GM23338 (cell line): ENCODE measurements around the gene LNPEP. TPM values are rescaled to one million over a fixed set of nuclear protein-coding genes. Genes with fewer than 3 reads are reported as not detected.

ENCODE experiments used
- ATAC-seq: fragments of 200-7000 bp; cut with Tn5 transposase; 3 replicates; pipeline ENCODE4 v1.9.1; 2020
- DNase-seq: peaks from one replicate; pipeline ENCODE4 v3.0.0-alpha.2; 2015; ENCODE audit warnings: low spot score
- H2AFZ ChIP-seq: fragments of 200-600 bp; sonication (generic); 2 replicates; pipeline ENCODE4 v1.8.0; 2016; ENCODE audit warnings: antibody characterized with exemption, mild to moderate bottlenecking, moderate library complexity
- H3F3A ChIP-seq: fragments of 200-600 bp; sonication (generic); replicated peaks from 2 replicates; pipeline ENCODE4 v1.8.0; 2017; ENCODE audit warnings: antibody characterized with exemption, mixed run types, low read depth
- H3K27ac ChIP-seq: fragments of 200-600 bp; sonication (generic); 2 replicates; pipeline ENCODE4 v1.6.1; 2016; ENCODE audit warnings: low read depth
- H3K27me3 ChIP-seq: fragments of 200-600 bp; sonication (generic); 2 replicates; pipeline ENCODE4 v1.8.0; 2016; ENCODE audit warnings: mild to moderate bottlenecking, mixed run types, moderate library complexity; ENCODE audit not compliant: insufficient read depth
- H3K36me3 ChIP-seq: fragments of 200-600 bp; sonication (generic); 2 replicates; pipeline ENCODE4 v1.8.0; 2016; ENCODE audit warnings: mild to moderate bottlenecking; ENCODE audit not compliant: insufficient read depth
- H3K4me1 ChIP-seq: fragments of 200-600 bp; sonication (generic); 2 replicates; pipeline ENCODE4 v1.8.0; 2016; ENCODE audit warnings: mild to moderate bottlenecking, moderate library complexity; ENCODE audit not compliant: insufficient read depth
- H3K4me2 ChIP-seq: fragments of 200-600 bp; sonication (generic); 2 replicates; pipeline ENCODE4 v1.7.1; 2017; ENCODE audit warnings: mixed run types
- H3K4me3 ChIP-seq: fragments of 200-600 bp; sonication (generic); 2 replicates; pipeline ENCODE4 v1.6.1; 2016; ENCODE audit warnings: mixed run types
- H3K79me2 ChIP-seq: fragments of 200-600 bp; sonication (generic); replicated peaks from 2 replicates; pipeline ENCODE4 v1.8.0; 2017; ENCODE audit warnings: mild to moderate bottlenecking; ENCODE audit not compliant: insufficient read depth
- H3K9me2 ChIP-seq: fragments of 200-600 bp; sonication (generic); 2 replicates; pipeline ENCODE4 v1.8.0; 2017; ENCODE audit not compliant: insufficient read depth
- H4K20me1 ChIP-seq: fragments of 200-600 bp; sonication (generic); replicated peaks from 2 replicates; pipeline ENCODE4 v1.8.0; 2017; ENCODE audit warnings: mild to moderate bottlenecking; ENCODE audit not compliant: insufficient read depth
- H3K27ac Mint-ChIP-seq: 2 replicates; pipeline ENCODE4 v1.8.0; 2020; ENCODE audit warnings: inconsistent platforms, mild to moderate bottlenecking, moderate library complexity, mixed read lengths
- H3K27me3 Mint-ChIP-seq: 3 replicates; pipeline ENCODE4 v1.8.0; 2022; ENCODE audit warnings: low read depth, mild to moderate bottlenecking, moderate library complexity, mixed read lengths, inconsistent platforms; ENCODE audit not compliant: insufficient read depth, poor library complexity
- H3K36me3 Mint-ChIP-seq: 3 replicates; pipeline ENCODE4 v1.8.0; 2021; ENCODE audit warnings: low read depth, mild to moderate bottlenecking, inconsistent platforms, moderate library complexity, mixed read lengths
- H3K4me1 Mint-ChIP-seq: 3 replicates; pipeline ENCODE4 v1.8.0; 2020; ENCODE audit warnings: mild to moderate bottlenecking, inconsistent platforms, mixed read lengths
- H3K4me3 Mint-ChIP-seq: 3 replicates; pipeline ENCODE4 v1.8.0; 2021; ENCODE audit warnings: moderate library complexity, mild to moderate bottlenecking, inconsistent platforms, mixed read lengths
- H3K9me3 Mint-ChIP-seq: 3 replicates; pipeline ENCODE4 v1.8.0; 2020; ENCODE audit warnings: moderate library complexity, mild to moderate bottlenecking, inconsistent platforms, mixed read lengths
- CREB1 ChIP-seq: fragments of 250-450 bp; sonication (Bioruptor Pico); IDR thresholded peaks from 2 replicates; pipeline ENCODE4 v1.5.0; 2020; ENCODE audit warnings: low read depth, mild to moderate bottlenecking, moderate library complexity
- CTCF ChIP-seq, 2 experiments: fragments of 200-600 bp in 1 of 2; sonication (generic) in 1 of 2; conservative IDR thresholded peaks; 2 replicates each; pipeline versions ENCODE4 v1.5.1 to v1.6.1; 2016 to 2017; ENCODE audit warnings: antibody characterized with exemption in 2 of 2, low read depth in 2 of 2, mild to moderate bottlenecking in 2 of 2, moderate library complexity in 1 of 2
- ETS1 ChIP-seq: IDR thresholded peaks from 2 replicates; pipeline ENCODE4 v1.6.1; 2016; ENCODE audit warnings: antibody characterized with exemption
- EZH2 ChIP-seq: fragments of 200-600 bp; sonication (generic); IDR thresholded peaks from one replicate; pipeline ENCODE4 v1.8.0; 2017; ENCODE audit warnings: antibody characterized with exemption, mild to moderate bottlenecking, low read depth; ENCODE audit not compliant: unreplicated experiment
- EZH2phosphoT487 ChIP-seq: fragments of 200-600 bp; sonication (generic); IDR thresholded peaks from one replicate; pipeline ENCODE4 v1.8.1; 2018; ENCODE audit warnings: antibody characterized with exemption; ENCODE audit not compliant: unreplicated experiment
- JUNB ChIP-seq: IDR thresholded peaks from one replicate; pipeline ENCODE4 v1.6.1; 2016; ENCODE audit warnings: antibody characterized with exemption; ENCODE audit not compliant: unreplicated experiment
- NANOG ChIP-seq: IDR thresholded peaks from 2 replicates; pipeline ENCODE4 v1.6.1; 2016; ENCODE audit warnings: antibody characterized with exemption, borderline replicate concordance
- POLR2AphosphoS5 ChIP-seq: IDR thresholded peaks from 2 replicates; pipeline ENCODE4 v1.6.1; 2016; ENCODE audit warnings: antibody characterized with exemption, low read depth
- REST ChIP-seq: IDR thresholded peaks from one replicate; pipeline ENCODE4 v1.6.1; 2018; ENCODE audit warnings: antibody characterized with exemption; ENCODE audit not compliant: unreplicated experiment
- STAT1 ChIP-seq: IDR thresholded peaks from one replicate; pipeline ENCODE4 v1.6.1; 2016; ENCODE audit warnings: antibody characterized with exemption; ENCODE audit not compliant: unreplicated experiment
- ZNF331 ChIP-seq: fragments of 250-450 bp; sonication (Bioruptor Pico); IDR thresholded peaks from 2 replicates; pipeline ENCODE4 v1.5.0; 2020; ENCODE audit warnings: low read depth, mild to moderate bottlenecking, moderate library complexity
- ZNF462 ChIP-seq: fragments of 250-450 bp; sonication (Bioruptor Pico); IDR thresholded peaks from 2 replicates; pipeline ENCODE4 v1.5.0; 2020; ENCODE audit warnings: mild to moderate bottlenecking, moderate library complexity
- polyA plus RNA-seq: library from polyadenylated mRNA; unstranded; fragments of >200 nt; fragmentation: Nextera tagmentation; extraction: Ambion mirVana; gene quantifications from 2 replicates; pipeline ENCODE4 v1.2.1, GENCODE V29; 2016
- total RNA-seq: library from RNA; depleted of rRNA; stranded (reverse); fragments of >200 nt; shearing (Covaris generic); gene quantifications from 2 replicates; pipeline ENCODE4 v1.2.3, GENCODE V29; 2014

The LNPEP gene
- total and polyA plus RNA-seq, 2 experiments from 2014 or later, result 1.2 to 8.3 TPM

- Mint-ChIP-seq H3K9me3 (no peaks in the 10 kb centered on the region), H3K4me1 (peaks cover 6% of the 10 kb centered on the region; the same call in 2 of the 3 replicates), H3K36me3 (no peaks in the 10 kb centered on the region), H3K27me3 (no peaks in the 10 kb centered on the region), H3K4me3 (no peak overlapping the region), H3K27ac (no peak overlapping the region)
- no peak for TF ChIP-seq EZH2phosphoT487
- no peak for TF ChIP-seq JUNB
- TF ChIP-seq CREB1 (CRISPR knock-in tag), result no peak
- TF ChIP-seq STAT1, result no peak
- no peak for TF ChIP-seq CTCF (conservative IDR thresholded peaks at IDR 0.05; ENCODE audit: low read depth in 2 of 2)
- TF ChIP-seq ZNF462 (CRISPR knock-in tag), result no peak
- TF ChIP-seq POLR2AphosphoS5, result no peak
- no peak for TF ChIP-seq EZH2
- TF ChIP-seq NANOG, result no peak
- TF ChIP-seq ETS1, result no peak
- no peak for TF ChIP-seq ZNF331 (CRISPR knock-in tag)
- no peak for TF ChIP-seq REST
- Histone ChIP-seq H3K36me3 (no peaks in the 10 kb centered on the region), H3K79me2 (no peaks in the 10 kb centered on the region), H3K9me2 (no peaks in the 10 kb centered on the region), H3K27me3 (no peaks in the 10 kb centered on the region), H3K4me3 (no peak overlapping the region), H3F3A (no peaks in the 10 kb centered on the region), H3K27ac (no peak overlapping the region), H3K4me2 (no peak overlapping the region), H2AFZ (no peak overlapping the region), H3K4me1 (peaks cover 6% of the 10 kb centered on the region), H4K20me1 (no peaks in the 10 kb centered on the region)
- no peak for ATAC-seq
- no peak for DNase-seq
These were observed 70.7 kb downstream of the LNPEP start for GRCh38 chr5:97006454-97007060.
